ENCODE results near the gene LMBR1. TPM values are rescaled to one million over a fixed set of nuclear protein-coding genes. Genes with fewer than 3 reads are reported as not detected.
A peak's percentile ranks its signal among the peaks of the same experiment; 100 is the strongest.

LMBR1 gene
- total and polyA plus RNA-seq, 2 of the 13 experiments (the other 11 are each of a cell fraction or from before 2014, with no cell fraction given) = 20.9 to 39.6 TPM

DNA sequence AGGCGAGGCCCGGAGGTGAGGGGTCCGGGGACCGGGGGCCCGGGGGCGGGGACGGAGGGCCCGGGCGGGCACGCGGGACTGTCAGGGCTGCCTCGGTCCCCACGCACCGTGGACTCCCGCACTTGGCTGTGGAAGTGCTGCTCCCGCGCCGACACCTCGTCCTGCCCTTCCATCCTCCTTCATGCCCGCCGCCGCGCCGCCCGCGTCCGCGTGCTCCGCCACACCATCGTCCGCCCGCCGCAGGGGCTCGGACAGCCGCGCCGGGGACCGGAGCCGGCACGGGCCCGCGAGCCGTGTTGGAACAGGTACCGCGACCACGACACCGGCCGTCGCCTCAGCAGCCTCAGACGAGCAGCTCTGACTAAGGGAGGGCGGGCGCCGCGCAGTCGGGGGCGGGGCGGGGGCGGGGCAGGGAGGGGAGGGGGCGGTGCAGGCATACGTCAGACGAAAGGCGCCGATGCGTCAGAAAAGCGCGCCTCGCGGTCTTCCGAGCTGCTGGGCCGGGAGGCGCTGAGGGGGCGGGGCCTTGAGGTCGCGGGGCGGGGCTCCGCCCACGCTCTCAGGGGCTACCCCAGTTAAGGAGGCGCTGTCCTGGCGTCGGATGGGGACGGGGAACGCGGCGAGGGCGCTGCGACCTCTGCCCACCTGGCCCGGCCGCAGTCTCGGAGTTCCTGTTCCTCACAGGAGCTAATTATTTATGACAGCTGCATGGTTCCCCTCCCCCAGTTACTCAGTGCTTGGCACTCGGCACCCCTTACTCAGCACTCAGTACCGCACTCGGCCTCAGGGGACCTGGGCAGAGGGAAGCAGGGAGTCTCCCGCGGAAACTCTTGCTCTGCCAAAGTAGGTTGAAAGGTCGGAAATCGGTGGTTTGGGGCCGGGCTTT lies at the start of gene LMBR1 (continued):
- TF ChIP-seq, protein P1, sequence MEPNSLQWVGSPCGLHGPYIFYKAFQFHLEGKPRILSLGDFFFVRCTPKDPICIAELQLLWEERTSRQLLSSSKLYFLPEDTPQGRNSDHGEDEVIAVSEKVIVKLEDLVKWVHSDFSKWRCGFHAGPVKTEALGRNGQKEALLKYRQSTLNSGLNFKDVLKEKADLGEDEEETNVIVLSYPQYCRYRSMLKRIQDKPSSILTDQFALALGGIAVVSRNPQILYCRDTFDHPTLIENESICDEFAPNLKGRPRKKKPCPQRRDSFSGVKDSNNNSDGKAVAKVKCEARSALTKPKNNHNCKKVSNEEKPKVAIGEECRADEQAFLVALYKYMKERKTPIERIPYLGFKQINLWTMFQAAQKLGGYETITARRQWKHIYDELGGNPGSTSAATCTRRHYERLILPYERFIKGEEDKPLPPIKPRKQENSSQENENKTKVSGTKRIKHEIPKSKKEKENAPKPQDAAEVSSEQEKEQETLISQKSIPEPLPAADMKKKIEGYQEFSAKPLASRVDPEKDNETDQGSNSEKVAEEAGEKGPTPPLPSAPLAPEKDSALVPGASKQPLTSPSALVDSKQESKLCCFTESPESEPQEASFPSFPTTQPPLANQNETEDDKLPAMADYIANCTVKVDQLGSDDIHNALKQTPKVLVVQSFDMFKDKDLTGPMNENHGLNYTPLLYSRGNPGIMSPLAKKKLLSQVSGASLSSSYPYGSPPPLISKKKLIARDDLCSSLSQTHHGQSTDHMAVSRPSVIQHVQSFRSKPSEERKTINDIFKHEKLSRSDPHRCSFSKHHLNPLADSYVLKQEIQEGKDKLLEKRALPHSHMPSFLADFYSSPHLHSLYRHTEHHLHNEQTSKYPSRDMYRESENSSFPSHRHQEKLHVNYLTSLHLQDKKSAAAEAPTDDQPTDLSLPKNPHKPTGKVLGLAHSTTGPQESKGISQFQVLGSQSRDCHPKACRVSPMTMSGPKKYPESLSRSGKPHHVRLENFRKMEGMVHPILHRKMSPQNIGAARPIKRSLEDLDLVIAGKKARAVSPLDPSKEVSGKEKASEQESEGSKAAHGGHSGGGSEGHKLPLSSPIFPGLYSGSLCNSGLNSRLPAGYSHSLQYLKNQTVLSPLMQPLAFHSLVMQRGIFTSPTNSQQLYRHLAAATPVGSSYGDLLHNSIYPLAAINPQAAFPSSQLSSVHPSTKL (CRISPR knock-in tag; IDR thresholded peaks at IDR 0.05) = peak; percentile 12; the same call in 1 of the 2 replicates
- no peak for TF ChIP-seq ZNF335 (CRISPR knock-in tag; IDR thresholded peaks at IDR 0.05)
- TF ChIP-seq RNF2 (conservative IDR thresholded peaks at IDR 0.05; ENCODE audit: low read depth) = no peak
- TF ChIP-seq, protein P2, sequence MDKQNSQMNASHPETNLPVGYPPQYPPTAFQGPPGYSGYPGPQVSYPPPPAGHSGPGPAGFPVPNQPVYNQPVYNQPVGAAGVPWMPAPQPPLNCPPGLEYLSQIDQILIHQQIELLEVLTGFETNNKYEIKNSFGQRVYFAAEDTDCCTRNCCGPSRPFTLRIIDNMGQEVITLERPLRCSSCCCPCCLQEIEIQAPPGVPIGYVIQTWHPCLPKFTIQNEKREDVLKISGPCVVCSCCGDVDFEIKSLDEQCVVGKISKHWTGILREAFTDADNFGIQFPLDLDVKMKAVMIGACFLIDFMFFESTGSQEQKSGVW (CRISPR knock-in tag; IDR thresholded peaks at IDR 0.05; ENCODE audit: borderline replicate concordance) = no peak
- peak; percentile 73 for TF ChIP-seq RBM39 (IDR thresholded peaks at IDR 0.05; ENCODE audit: low read depth, low read length, poor library complexity, severe bottlenecking)
- TF ChIP-seq ZNF547 (CRISPR knock-in tag; IDR thresholded peaks at IDR 0.05) = peak; percentile 51; the same call in 1 of the 2 replicates
- TF ChIP-seq ZNF788 (CRISPR knock-in tag; IDR thresholded peaks at IDR 0.05; ENCODE audit: borderline replicate concordance) = peak; percentile 86; the same call in 1 of the 2 replicates
- no peak for TF ChIP-seq ZNF672 (CRISPR knock-in tag; IDR thresholded peaks at IDR 0.05)
- no peak for TF ChIP-seq ZBTB8A (CRISPR knock-in tag; IDR thresholded peaks at IDR 0.05; ENCODE audit: borderline replicate concordance, low read depth)
- TF ChIP-seq MTF1 (CRISPR knock-in tag; IDR thresholded peaks at IDR 0.05) = no peak
- no peak for TF ChIP-seq YEATS2 (CRISPR knock-in tag; IDR thresholded peaks at IDR 0.05; ENCODE audit: borderline replicate concordance)
- no peak for TF ChIP-seq SMARCC2 (IDR thresholded peaks at IDR 0.05)
- no peak for TF ChIP-seq EED (CRISPR knock-in tag; IDR thresholded peaks at IDR 0.05)
- no peak for TF ChIP-seq RFXANK (CRISPR knock-in tag; IDR thresholded peaks at IDR 0.05)
- TF ChIP-seq, protein P3, sequence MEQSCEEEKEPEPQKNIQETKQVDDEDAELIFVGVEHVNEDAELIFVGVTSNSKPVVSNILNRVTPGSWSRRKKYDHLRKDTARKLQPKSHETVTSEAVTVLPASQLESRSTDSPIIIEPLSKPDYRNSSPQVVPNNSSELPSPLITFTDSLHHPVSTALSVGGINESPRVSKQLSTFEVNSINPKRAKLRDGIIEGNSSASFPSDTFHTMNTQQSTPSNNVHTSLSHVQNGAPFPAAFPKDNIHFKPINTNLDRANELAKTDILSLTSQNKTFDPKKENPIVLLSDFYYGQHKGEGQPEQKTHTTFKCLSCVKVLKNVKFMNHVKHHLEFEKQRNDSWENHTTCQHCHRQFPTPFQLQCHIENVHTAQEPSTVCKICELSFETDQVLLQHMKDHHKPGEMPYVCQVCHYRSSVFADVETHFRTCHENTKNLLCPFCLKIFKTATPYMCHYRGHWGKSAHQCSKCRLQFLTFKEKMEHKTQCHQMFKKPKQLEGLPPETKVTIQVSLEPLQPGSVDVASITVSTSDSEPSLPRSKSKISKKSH (CRISPR knock-in tag; IDR thresholded peaks at IDR 0.05; ENCODE audit: borderline replicate concordance) = no peak
- TF ChIP-seq ATF1 (CRISPR knock-in tag; IDR thresholded peaks at IDR 0.05) = peak; percentile 87
- TF ChIP-seq ZNF264 (CRISPR knock-in tag; IDR thresholded peaks at IDR 0.05) = no peak
- TF ChIP-seq, protein P4, sequence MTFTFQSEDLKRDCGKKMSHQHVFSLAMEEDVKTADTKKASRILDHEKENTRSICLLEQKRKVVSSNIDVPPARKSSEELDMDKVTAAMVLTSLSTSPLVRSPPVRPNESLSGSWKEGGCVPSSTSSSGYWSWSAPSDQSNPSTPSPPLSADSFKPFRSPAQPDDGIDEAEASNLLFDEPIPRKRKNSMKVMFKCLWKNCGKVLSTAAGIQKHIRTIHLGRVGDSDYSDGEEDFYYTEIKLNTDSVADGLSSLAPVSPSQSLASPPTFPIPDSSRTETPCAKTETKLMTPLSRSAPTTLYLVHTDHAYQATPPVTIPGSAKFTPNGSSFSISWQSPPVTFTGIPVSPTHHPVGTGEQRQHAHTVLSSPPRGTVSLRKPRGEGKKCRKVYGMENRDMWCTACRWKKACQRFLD (CRISPR knock-in tag; IDR thresholded peaks at IDR 0.05; ENCODE audit: borderline replicate concordance) = no peak
- no peak for TF ChIP-seq ZNF260 (CRISPR knock-in tag; IDR thresholded peaks at IDR 0.05; ENCODE audit: borderline replicate concordance, low read depth)
- TF ChIP-seq GATAD2A (CRISPR knock-in tag; IDR thresholded peaks at IDR 0.05) = peak; percentile 32; the same call in 1 of the 2 replicates
- peak; percentile 72; the same call in 1 of the 2 replicates for TF ChIP-seq ZNF232 (CRISPR knock-in tag; IDR thresholded peaks at IDR 0.05; ENCODE audit: borderline replicate concordance)
- no peak for TF ChIP-seq ZNF17 (CRISPR knock-in tag; IDR thresholded peaks at IDR 0.05)

Measured in HepG2 (cell line).